HepG2 (cell line): Measurements from ENCODE around the gene THADA. TPM values are rescaled to one million over a fixed set of nuclear protein-coding genes. Genes with fewer than 3 reads are reported as not detected.
A peak's percentile ranks its signal among the peaks of the same experiment; 100 is the strongest.

Experiments
- DPF2 ChIP-seq: sonication (generic); formaldehyde crosslinking; IDR thresholded peaks from 2 replicates; pipeline ENCODE4 v1.4.0; 2020; ENCODE audit warnings: mild to moderate bottlenecking, low read depth, missing genetic modification reagents, borderline replicate concordance
- EHMT2 ChIP-seq: fragments of 200-600 bp; sonication (generic); IDR thresholded peaks from 2 replicates; pipeline ENCODE4 v1.7.0; 2017; ENCODE audit warnings: antibody characterized with exemption, low read depth, low read length, borderline replicate concordance
- FOXP1 ChIP-seq, 2 experiments: fragments of 450-650 bp in 1 of 2; IDR thresholded peaks; 2 replicates each; pipeline ENCODE4 v1.6.1; 2017 to 2018; ENCODE audit warnings: antibody characterized with exemption in 1 of 2
- HMG20A ChIP-seq: IDR thresholded peaks from 2 replicates; pipeline ENCODE4 v1.6.1; 2016; ENCODE audit warnings: borderline replicate concordance
- NFE2L1 ChIP-seq: sonication (generic); formaldehyde crosslinking; IDR thresholded peaks from 2 replicates; pipeline ENCODE4 v1.4.0; 2020; ENCODE audit warnings: missing genetic modification reagents, mild to moderate bottlenecking, borderline replicate concordance
- SMC3 ChIP-seq: IDR thresholded peaks from 2 replicates; pipeline ENCODE4 v1.6.1; 2011; ENCODE audit warnings: low read length, improper control_type of control experiment
- SNAI1 ChIP-seq: sonication (generic); formaldehyde crosslinking; IDR thresholded peaks from 2 replicates; pipeline ENCODE4 v1.5.0; 2020; ENCODE audit warnings: mild to moderate bottlenecking, missing genetic modification reagents, borderline replicate concordance
- TAF1 ChIP-seq: sonication (generic); formaldehyde crosslinking; IDR thresholded peaks from 2 replicates; pipeline ENCODE4 v1.4.0; 2020; ENCODE audit warnings: missing genetic modification reagents
- ZKSCAN8 ChIP-seq: IDR thresholded peaks from 2 replicates; pipeline ENCODE4 v1.6.1; 2016; ENCODE audit warnings: borderline replicate concordance, missing genetic modification reagents, missing compliant biosample characterization
- ZNF589 ChIP-seq: sonication (generic); formaldehyde crosslinking; conservative IDR thresholded peaks from 2 replicates; pipeline ENCODE4 v1.8.0; 2022; ENCODE audit warnings: mild to moderate bottlenecking, moderate library complexity, missing genetic modification reagents
- ZSCAN25 ChIP-seq: sonication (generic); formaldehyde crosslinking; IDR thresholded peaks from 2 replicates; pipeline ENCODE4 v1.8.0; 2022; ENCODE audit warnings: mild to moderate bottlenecking, missing genetic modification reagents
- polyA plus RNA-seq, 8 experiments: library from polyadenylated mRNA; depleted of rRNA in 3 of 8; stranded (reverse) in 7 of 8; unstranded in 1 of 8; fragments of >200 nt; fragmentation: Illumina TruSeq in 4 of 8; extraction: Trizol in 4 of 8; gene quantifications; 2 replicates each; pipeline versions ENCODE4 v1.2.1 to v1.2.3, GENCODE V29; 2011 to 2016; ENCODE audit warnings: low read depth in 4 of 8, missing spikeins in 1 of 8, mixed read lengths in 1 of 8; ENCODE audit not compliant: insufficient read depth in 1 of 8
- total RNA-seq, 5 experiments: library from RNA; depleted of rRNA; stranded (reverse); fragments of >200 nt; fragmentation: Illumina TruSeq; extraction: Trizol; gene quantifications; 2 replicates each; pipeline ENCODE4 v1.2.3, GENCODE V29; 2016; ENCODE audit warnings: low read depth in 1 of 5
- TF ChIP-seq, protein P1 (sequence below): sonication (generic); formaldehyde crosslinking; IDR thresholded peaks from 2 replicates; pipeline ENCODE4 v1.5.1; 2020; ENCODE audit warnings: mild to moderate bottlenecking, missing genetic modification reagents, borderline replicate concordance
- TF ChIP-seq, protein P2 (sequence below): sonication (generic); formaldehyde crosslinking; IDR thresholded peaks from 2 replicates; pipeline ENCODE4 v1.5.1; 2020; ENCODE audit warnings: missing genetic modification reagents, mild to moderate bottlenecking, borderline replicate concordance
- TF ChIP-seq, protein P3 (sequence below): fragments of 450-650 bp; IDR thresholded peaks from 2 replicates; pipeline ENCODE4 v1.6.1; 2017
- TF ChIP-seq, protein P4 (sequence below): sonication (generic); formaldehyde crosslinking; IDR thresholded peaks from 2 replicates; pipeline ENCODE4 v1.8.1; 2022; ENCODE audit warnings: mild to moderate bottlenecking, missing genetic modification reagents
- TF ChIP-seq, protein P5 (sequence below), 2 experiments: sonication (generic) in 1 of 2; formaldehyde crosslinking in 1 of 2; IDR thresholded peaks; 2 replicates each; pipeline versions ENCODE4 v1.4.0 to v1.6.1; 2018 to 2020; ENCODE audit warnings: missing genetic modification reagents in 2 of 2, borderline replicate concordance in 1 of 2, low read depth in 1 of 2, mild to moderate bottlenecking in 1 of 2, missing biosample characterization in 1 of 2

Gene THADA
- total and polyA plus RNA-seq, 2 of the 13 experiments (the other 11 are each of a cell fraction or from before 2014, with no cell fraction given) = 12.7 to 21.7 TPM

DNA sequence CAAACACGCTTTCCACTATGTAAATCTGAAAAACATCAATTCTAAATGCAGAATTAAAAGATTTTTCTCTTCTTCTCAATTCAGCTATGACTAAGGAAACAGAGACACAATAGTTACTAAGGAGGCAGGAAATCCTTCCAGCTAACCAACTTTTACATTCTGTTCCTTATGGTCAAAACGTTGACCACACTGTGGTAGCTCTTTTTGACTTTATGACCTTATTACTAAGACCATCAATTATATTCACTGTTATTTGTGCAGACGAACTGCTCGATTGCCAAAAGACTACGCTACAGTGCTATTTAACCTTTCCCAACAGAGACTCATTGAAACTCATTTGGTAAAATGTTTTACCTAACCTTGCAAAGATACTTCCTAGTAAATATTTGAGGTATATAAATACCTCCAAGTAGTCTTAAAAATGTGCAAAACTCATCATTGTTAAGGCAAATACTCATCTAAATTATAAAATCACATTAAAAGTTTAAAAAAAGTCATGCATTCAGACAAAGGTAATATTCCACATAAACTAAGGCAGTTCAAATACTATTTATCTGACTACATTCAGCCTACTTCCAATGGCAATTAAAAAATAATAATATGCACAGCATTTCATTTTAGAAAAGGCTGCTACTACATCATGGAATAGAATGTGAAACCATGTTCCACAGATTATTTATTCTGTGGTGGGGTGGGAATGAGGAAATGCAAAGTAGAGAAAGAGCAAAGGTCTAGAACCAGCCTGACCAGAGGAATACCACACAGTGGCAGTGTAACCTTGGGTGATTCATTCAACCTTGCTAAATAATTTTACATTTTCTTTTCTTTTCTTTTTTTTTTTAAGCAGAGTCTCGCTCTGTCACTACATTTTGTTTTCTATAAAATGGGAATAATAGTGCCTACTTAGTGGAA lies 139.9 kb downstream of the THADA start (continued):
- TF ChIP-seq EHMT2 (peak; percentile 76; the same call in 1 of the 2 replicates), SNAI1 (CRISPR knock-in tag) (no peak), NFE2L1 (CRISPR knock-in tag) (no peak), ZNF589 (CRISPR knock-in tag) (no peak), TAF1 (CRISPR knock-in tag) (no peak), SMC3 (peak; percentile 68), DPF2 (peak; percentile 55; the same call in 1 of the 2 replicates), FOXP1 (IDR thresholded peaks at IDR 0.05) (no peak), FOXP1 (CRISPR knock-in tag; IDR thresholded peaks at IDR 0.05) (peak; percentile 31; the same call in 1 of the 2 replicates), ZSCAN25 (CRISPR knock-in tag) (no peak), ZKSCAN8 (CRISPR knock-in tag) (no peak), HMG20A (CRISPR knock-in tag) (peak; percentile 80; the same call in 1 of the 2 replicates)
- TF ChIP-seq, protein P1, sequence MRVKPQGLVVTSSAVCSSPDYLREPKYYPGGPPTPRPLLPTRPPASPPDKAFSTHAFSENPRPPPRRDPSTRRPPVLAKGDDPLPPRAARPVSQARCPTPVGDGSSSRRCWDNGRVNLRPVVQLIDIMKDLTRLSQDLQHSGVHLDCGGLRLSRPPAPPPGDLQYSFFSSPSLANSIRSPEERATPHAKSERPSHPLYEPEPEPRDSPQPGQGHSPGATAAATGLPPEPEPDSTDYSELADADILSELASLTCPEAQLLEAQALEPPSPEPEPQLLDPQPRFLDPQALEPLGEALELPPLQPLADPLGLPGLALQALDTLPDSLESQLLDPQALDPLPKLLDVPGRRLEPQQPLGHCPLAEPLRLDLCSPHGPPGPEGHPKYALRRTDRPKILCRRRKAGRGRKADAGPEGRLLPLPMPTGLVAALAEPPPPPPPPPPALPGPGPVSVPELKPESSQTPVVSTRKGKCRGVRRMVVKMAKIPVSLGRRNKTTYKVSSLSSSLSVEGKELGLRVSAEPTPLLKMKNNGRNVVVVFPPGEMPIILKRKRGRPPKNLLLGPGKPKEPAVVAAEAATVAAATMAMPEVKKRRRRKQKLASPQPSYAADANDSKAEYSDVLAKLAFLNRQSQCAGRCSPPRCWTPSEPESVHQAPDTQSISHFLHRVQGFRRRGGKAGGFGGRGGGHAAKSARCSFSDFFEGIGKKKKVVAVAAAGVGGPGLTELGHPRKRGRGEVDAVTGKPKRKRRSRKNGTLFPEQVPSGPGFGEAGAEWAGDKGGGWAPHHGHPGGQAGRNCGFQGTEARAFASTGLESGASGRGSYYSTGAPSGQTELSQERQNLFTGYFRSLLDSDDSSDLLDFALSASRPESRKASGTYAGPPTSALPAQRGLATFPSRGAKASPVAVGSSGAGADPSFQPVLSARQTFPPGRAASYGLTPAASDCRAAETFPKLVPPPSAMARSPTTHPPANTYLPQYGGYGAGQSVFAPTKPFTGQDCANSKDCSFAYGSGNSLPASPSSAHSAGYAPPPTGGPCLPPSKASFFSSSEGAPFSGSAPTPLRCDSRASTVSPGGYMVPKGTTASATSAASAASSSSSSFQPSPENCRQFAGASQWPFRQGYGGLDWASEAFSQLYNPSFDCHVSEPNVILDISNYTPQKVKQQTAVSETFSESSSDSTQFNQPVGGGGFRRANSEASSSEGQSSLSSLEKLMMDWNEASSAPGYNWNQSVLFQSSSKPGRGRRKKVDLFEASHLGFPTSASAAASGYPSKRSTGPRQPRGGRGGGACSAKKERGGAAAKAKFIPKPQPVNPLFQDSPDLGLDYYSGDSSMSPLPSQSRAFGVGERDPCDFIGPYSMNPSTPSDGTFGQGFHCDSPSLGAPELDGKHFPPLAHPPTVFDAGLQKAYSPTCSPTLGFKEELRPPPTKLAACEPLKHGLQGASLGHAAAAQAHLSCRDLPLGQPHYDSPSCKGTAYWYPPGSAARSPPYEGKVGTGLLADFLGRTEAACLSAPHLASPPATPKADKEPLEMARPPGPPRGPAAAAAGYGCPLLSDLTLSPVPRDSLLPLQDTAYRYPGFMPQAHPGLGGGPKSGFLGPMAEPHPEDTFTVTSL = no peak
- TF ChIP-seq, protein P2, sequence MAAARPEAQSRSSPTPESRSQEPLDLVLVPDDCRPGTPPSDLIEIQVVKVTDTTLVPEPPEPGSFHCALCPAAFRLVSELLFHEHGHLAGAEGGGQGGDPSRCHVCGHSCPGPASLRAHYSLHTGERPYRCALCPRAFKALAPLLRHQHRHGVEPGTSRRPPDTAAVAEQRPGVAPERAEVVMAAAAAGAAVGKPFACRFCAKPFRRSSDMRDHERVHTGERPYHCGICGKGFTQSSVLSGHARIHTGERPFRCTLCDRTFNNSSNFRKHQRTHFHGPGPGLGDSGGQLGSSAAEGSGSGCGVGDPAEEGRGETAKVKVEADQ (CRISPR knock-in tag) = no peak
- TF ChIP-seq, protein P3, sequence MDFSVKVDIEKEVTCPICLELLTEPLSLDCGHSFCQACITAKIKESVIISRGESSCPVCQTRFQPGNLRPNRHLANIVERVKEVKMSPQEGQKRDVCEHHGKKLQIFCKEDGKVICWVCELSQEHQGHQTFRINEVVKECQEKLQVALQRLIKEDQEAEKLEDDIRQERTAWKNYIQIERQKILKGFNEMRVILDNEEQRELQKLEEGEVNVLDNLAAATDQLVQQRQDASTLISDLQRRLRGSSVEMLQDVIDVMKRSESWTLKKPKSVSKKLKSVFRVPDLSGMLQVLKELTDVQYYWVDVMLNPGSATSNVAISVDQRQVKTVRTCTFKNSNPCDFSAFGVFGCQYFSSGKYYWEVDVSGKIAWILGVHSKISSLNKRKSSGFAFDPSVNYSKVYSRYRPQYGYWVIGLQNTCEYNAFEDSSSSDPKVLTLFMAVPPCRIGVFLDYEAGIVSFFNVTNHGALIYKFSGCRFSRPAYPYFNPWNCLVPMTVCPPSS = no peak
- TF ChIP-seq, protein P4, sequence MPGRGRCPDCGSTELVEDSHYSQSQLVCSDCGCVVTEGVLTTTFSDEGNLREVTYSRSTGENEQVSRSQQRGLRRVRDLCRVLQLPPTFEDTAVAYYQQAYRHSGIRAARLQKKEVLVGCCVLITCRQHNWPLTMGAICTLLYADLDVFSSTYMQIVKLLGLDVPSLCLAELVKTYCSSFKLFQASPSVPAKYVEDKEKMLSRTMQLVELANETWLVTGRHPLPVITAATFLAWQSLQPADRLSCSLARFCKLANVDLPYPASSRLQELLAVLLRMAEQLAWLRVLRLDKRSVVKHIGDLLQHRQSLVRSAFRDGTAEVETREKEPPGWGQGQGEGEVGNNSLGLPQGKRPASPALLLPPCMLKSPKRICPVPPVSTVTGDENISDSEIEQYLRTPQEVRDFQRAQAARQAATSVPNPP (CRISPR knock-in tag) = no peak
- TF ChIP-seq, protein P5, sequence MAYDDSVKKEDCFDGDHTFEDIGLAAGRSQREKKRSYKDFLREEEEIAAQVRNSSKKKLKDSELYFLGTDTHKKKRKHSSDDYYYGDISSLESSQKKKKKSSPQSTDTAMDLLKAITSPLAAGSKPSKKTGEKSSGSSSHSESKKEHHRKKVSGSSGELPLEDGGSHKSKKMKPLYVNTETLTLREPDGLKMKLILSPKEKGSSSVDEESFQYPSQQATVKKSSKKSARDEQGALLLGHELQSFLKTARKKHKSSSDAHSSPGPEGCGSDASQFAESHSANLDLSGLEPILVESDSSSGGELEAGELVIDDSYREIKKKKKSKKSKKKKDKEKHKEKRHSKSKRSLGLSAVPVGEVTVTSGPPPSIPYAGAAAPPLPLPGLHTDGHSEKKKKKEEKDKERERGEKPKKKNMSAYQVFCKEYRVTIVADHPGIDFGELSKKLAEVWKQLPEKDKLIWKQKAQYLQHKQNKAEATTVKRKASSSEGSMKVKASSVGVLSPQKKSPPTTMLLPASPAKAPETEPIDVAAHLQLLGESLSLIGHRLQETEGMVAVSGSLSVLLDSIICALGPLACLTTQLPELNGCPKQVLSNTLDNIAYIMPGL (CRISPR knock-in tag; IDR thresholded peaks at IDR 0.05; ENCODE audit: borderline replicate concordance in 1 of 2, low read depth in 1 of 2) = peak in 1 of 2 experiments; percentile 50; a peak in 1 of 4 replicates
